Activated CD4-positive, CD25-positive, alpha-beta regulatory T cell treated with anti-CD3 and anti-CD28 coated beads, Interleukin-2, amount 50 U/mL, for 72 hours (primary cell): ENCODE data around the gene CD247.

Source experiments
- DNase-seq: peaks from one replicate; pipeline ENCODE4 v3.0.0; 2021

Gene CD247

GRCh38 chr1:167542109-167543032 lies 24.0 kb upstream of the CD247 start:
- DNase-seq: no peak

- DNase-seq: no peak
Measured at GRCh38 chr1:167541610-167542009, 23.3 kb upstream of the CD247 start.

- no peak for DNase-seq
Measured at GRCh38 chr1:167541003-167541402, 22.7 kb upstream of the CD247 start.

- DNase-seq: no peak
Measured at GRCh38 chr1:167538657-167539056, 20.3 kb upstream of the CD247 start.

GRCh38 chr1:167533851-167534300 lies 15.5 kb upstream of the CD247 start:
- DNase-seq: peak; percentile 68

GRCh38 chr1:167532964-167533824 lies 14.9 kb upstream of the CD247 start:
- DNase-seq: no peak

GRCh38 chr1:167532375-167532774 lies 14.0 kb upstream of the CD247 start:
- no peak for DNase-seq

GRCh38 chr1:167529829-167530474 lies 11.6 kb upstream of the CD247 start:
- no peak for DNase-seq

- no peak for DNase-seq
Measured at GRCh38 chr1:167528057-167528728, 9.9 kb upstream of the CD247 start.

- no peak for DNase-seq
Measured at GRCh38 chr1:167526667-167527383, 8.5 kb upstream of the CD247 start.

GRCh38 chr1:167524651-167525050 lies 6.3 kb upstream of the CD247 start:
- no peak for DNase-seq

GRCh38 chr1:167522246-167522645 lies 3.9 kb upstream of the CD247 start:
- DNase-seq: no peak

- no peak for DNase-seq
Measured at GRCh38 chr1:167520711-167521206, 2.4 kb upstream of the CD247 start.

GRCh38 chr1:167517535-167518330 lies 596 bp downstream of the CD247 start:
- peak; percentile 85 for DNase-seq

- DNase-seq: peak; percentile 45
Measured at GRCh38 chr1:167516404-167517388, 1.6 kb downstream of the CD247 start.

GRCh38 chr1:167515893-167516321 lies 2.4 kb downstream of the CD247 start:
- no peak for DNase-seq

- DNase-seq: no peak
Measured at GRCh38 chr1:167515461-167515860, 2.9 kb downstream of the CD247 start.

GRCh38 chr1:167514288-167514687 lies 4.0 kb downstream of the CD247 start:
- no peak for DNase-seq

GRCh38 chr1:167512046-167512654 lies 6.2 kb downstream of the CD247 start:
- no peak for DNase-seq
